Hepatic stellate cell (primary cell): Measurements from ENCODE around the gene CCL4.
"Not testable (repeated sequence)": the region's sequence is repeated elsewhere in the genome, so short reads cannot be mapped to it uniquely, and the experiment has no call there.

Experiments
- DNase-seq: peaks from one replicate; pipeline ENCODE4 v3.0.0; 2011; ENCODE audit warnings: low spot score

CCL4 gene

GRCh38 chr17:36103401-36103975, at the start of gene CCL4:
Gene CCL4, plus strand, starts transcription at chr17:36103827. Its CDS starts 79 bp downstream, at chr17:36103906.
- not testable (repeated sequence) for DNase-seq

DNA sequence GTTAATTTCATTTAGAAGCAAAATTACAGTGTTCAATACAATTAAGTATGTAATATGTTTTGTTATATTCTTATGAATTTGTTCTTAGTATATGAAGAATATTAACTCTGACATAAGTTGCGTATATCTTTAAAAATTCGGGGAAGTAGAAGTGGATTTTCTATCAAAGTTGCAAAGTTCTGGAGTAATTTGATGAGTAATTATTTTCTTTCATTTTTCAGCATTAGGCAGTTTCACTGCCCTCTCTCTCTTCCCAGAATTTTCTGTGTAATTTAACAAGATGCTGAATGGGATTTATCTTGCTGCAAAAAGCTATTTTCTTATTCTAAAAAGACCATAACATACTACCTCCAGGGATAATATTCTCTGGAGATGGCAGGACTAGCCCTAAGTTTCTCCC, 48.5 kb upstream of the CCL4 start:
- DNase-seq: no peak

- DNase-seq: no peak
Measured at GRCh38 chr17:36055921-36056520, 47.6 kb upstream of the CCL4 start.

DNA sequence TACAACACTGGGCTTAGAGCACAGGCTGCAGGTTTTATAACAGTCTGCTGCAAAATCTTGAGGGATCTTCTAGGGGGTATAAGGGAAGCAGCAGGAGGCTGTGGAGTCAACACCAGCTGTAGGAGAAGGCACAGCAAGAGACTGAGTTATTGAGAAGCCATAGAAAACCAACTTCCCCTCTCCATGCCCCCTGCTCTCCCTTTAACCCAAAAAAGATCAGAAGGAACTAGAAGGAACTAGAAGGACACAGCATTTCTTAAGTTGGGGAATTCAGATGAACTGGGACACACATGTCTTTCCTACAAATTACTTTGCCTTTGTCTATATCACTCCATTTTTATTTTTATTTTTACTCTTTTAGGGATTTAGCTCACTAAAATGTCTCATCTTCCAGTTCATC, 45.7 kb upstream of the CCL4 start:
- no peak for DNase-seq

GRCh38 chr17:36059406-36059805, 44.2 kb upstream of the CCL4 start:
- DNase-seq: no peak

DNA sequence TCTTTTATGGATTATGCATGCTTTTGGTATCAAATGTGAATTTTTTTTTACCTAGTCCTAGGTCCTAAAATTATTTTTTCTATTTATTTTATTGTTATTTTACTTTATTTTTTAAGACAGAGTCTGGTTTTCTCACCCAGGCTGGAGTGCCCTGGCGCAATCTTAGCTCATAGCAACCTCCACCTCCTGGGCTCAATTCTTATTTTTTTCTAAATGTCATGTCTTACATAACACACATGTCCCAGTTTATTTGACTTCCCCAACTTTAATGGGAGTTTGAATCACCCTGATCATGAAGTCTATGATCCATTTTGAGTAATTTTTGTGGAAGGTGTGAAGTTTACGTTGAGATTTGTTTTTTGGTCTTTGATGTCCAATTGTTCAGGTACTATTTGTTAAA, 42.8 kb upstream of the CCL4 start:
- DNase-seq: no peak

DNA sequence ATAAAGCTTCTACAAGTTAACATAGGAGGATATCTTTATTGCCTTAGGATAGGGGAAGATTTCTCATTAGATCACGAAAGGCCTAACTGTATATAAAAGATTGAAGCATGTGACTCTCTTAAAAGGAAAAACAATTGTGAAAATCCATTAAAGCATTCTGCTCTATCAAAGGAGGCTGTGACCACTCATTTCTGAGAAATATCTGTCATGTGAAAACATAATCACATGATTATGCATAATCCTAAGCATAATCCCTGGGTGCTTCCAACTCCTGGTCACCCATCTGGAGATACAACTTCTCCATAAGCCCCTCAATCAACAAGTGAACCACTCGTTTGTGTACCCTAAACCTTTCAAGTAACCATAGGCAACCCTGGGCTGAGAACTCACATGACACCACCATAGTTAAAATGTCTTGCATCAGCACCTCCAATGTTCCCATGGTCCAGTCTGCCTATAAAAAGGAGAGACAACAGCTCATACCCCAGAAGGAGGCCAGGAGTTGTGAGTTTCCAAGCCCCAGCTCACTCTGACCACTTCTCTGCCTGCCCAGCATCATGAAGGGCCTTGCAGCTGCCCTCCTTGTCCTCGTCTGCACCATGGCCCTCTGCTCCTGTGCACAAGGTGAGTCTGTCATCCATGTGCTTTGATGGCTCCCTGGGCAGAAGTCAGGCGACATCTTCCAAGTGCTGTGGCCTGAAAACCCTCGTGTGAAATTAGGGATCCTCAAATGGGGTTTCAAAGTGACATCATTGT, 39.7 kb upstream of the CCL4 start, which contains the start of gene CCL18:
Gene CCL18 (plus strand): TSS at position 487 of the 756 bp plus-strand sequence. CDS start 71 bp downstream, at position 558.
- no peak for DNase-seq

- no peak for DNase-seq
Measured at GRCh38 chr17:36066365-36066985, 37.2 kb upstream of the CCL4 start.

DNA sequence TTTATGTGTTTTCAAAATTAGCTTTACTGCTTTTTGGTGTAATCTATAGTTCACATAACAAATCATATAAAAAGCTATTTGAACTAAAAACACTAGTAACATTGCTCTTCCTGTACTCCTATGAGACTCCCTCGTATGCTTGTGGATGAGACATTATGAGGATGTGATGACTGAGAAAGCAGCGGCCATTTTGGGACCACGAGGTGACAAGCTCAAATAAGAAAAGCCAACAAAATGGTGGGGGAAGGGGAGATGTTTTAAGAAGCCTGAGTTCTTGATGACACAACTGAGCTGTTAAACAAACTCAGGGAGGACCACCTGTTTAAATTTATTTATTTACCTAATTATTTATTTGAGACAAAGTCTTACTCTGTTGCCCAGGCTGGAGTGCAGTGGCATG, 35.1 kb upstream of the CCL4 start:
- no peak for DNase-seq

DNA sequence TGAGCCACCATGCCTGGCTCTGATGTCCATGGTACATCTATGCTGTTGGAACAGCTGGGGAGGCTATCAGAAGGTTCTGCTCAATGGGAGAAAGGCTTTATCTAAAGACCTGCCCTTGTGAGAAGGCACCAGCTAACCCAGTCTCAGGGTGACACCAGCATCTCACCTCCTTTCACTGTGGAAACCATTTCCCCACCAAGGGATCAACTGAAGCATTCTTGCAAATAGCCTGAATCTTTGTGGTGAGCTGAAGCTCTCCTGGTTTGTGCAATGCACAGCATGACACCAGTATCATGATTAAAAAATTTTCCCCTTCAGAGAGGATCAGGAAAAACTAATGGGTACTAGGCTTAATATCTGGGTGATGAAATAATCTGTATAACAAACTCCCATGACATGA, 34.5 kb upstream of the CCL4 start:
- DNase-seq: no peak

- DNase-seq: no peak
Measured at GRCh38 chr17:36070427-36070826, 33.2 kb upstream of the CCL4 start.

DNA sequence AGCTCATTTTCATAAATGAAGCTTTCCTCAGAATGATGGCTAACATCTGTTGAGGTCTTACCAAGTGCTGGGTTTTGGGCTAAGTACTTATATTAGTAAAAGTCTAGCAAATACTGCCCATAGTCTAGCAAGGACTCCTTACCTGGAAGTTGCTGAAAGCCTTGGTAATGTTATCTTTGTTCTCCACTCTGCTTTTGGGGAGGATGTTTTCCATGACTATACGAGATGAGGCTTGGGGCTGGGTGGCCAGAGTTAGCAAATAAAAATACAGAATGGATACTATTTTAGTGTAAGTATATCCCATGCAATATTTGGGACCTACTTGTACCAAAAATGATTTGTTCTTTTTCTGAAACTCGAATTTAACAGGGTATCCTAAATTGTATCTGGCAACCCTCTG, 31.9 kb upstream of the CCL4 start:
- no peak for DNase-seq

DNA sequence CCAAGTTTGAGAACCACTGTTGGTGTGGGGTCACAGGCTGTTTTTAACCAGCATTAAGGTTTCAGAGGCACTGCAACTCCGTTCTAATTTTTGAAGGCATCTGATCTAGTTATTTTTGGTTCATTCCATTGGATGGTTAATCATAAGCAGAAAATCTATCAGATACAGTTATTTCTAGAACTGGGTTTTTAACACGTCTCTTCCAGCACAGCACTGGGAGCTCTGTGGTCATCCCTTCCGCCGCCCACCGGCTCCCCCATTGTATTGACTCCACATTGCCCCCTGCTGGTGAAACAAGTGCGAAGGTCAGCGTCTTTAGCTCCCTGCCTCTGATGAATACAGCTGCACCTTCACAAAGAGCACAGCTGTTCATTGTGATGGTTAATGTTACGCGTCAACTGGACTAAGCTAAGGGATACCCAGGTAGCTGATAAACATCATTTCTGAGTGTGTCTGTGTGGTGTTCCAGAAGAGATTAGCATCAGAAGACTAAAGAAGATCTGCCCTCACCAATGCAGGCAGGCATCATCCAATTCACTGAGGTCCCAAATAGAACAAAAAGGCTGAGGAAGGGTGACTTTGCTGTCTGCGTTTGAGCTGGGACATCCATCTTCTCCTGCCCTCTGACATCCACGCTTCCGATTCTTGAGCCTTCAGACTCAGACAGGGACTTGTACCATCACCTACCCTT, 31.1 kb upstream of the CCL4 start:
- peak; percentile 38 for DNase-seq

DNA sequence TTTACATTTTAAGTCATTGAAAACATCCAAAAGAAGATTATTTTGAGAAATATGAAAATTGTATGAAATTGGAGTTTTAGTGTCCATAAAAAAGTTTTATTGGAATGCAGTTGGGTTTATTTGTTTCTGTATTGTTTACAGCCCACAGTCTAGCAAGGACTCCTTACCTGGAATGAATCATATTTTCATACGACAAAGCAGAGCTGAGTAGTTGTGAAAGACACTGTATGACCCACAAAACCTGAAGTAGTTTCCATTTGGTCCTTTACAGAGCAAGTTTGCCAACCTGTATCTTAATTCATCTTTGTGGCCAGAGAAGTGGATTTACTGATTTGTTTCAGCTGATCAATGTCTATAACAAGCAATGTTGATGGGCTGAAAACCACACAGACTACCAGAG, 29.3 kb upstream of the CCL4 start:
- no peak for DNase-seq

- not testable (repeated sequence) for DNase-seq
Measured at GRCh38 chr17:36081681-36082471, 21.8 kb upstream of the CCL4 start.

GRCh38 chr17:36082482-36083120, 21.0 kb upstream of the CCL4 start:
- DNase-seq: not testable (repeated sequence)

- not testable (repeated sequence) for DNase-seq
Measured at GRCh38 chr17:36083691-36084090, 19.9 kb upstream of the CCL4 start.

GRCh38 chr17:36085765-36086164, 17.9 kb upstream of the CCL4 start:
- DNase-seq: no peak

DNA sequence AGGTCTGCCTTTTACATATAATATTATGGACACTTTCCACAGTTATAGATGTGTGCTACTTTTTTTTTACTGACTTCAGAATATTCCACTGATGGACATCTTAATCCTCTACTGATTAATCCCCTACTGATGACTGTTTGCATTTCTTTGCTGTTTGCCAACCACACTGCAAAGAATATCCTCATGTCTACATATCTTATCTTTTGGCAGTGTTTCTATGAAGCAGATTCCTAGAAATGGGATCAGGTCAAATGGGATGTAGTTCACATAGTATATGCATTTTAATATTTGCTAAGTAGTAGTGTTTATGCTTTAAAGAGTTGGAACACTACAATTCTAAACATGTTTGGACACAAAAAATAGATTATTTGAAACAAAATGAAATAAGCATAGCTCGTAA, 16.8 kb upstream of the CCL4 start:
- DNase-seq: no peak

DNA sequence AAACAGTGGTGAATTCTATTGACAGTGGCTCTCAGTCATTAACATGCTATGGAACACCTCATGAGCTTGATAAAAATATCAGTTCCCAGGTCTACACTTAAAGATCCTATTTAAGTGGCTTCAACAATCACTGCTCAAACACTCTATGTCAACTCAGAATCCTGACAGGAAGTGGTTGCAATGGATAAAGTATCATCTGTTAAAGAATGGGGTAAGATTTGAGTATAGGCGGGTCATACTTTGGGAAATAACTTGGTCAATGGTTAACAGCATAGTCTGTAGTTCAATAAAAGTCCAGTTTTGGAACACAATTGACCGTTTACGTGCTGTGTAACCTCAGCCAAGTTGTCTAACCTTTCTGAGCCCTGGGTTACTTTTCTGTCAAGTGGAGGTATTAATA, 16.2 kb upstream of the CCL4 start:
- not testable (repeated sequence) for DNase-seq
